ENCODE measurements around the gene ZFYVE19.

- TF ChIP-seq CTCF (IDR thresholded peaks at IDR 0.05; ENCODE audit: borderline replicate concordance, extremely low read depth, low read length, poor library complexity, severe bottlenecking) (no peak), EZH2 (IDR thresholded peaks at IDR 0.05; ENCODE audit: borderline replicate concordance, low read depth, low read length, severe bottlenecking) (no peak)
Measured at GRCh38 chr15:40832903-40833302, 26.0 kb downstream of the ZFYVE19 start.
